Measurements from ENCODE around the gene PYGL. TPM values are rescaled to one million over a fixed set of nuclear protein-coding genes. Genes with fewer than 3 reads are reported as not detected.

Gene PYGL
- total and polyA plus RNA-seq, 2 donors (not counting 3 experiments of a cell fraction or from before 2014, with no cell fraction given) = 15.1 to 45.7 TPM

GRCh38 chr14:50924236-50924635 lies 20.0 kb downstream of the PYGL start:
- Histone ChIP-seq H4K20me1 (replicated peaks; ENCODE audit: control insufficient read depth, extremely low read depth, insufficient read depth, low read length) (no peaks in the 10 kb centered on the region), H3K9me3 (replicated peaks; ENCODE audit: control insufficient read depth, insufficient read depth, low read length) (no peaks in the 10 kb centered on the region), H3K9me1 (replicated peaks; ENCODE audit: control insufficient read depth, extremely low read depth, insufficient read depth, low read length) (no peaks in the 10 kb centered on the region), H2AFZ (ENCODE audit: low read depth, low read length) (no peak overlapping the region), H3K36me3 (ENCODE audit: control insufficient read depth in 2 of 2, extremely low read depth in 1 of 2, insufficient read depth in 2 of 2, low read length in 2 of 2) (peaks cover 0 to 2% of the 10 kb centered on the region in 2 experiments), H3K9ac (replicated peaks; ENCODE audit: extremely low read depth, insufficient read depth, low read length) (no peak overlapping the region), H3K79me2 (ENCODE audit: control insufficient read depth, insufficient read depth, low read length) (no peaks in the 10 kb centered on the region), H3K27ac (ENCODE audit: insufficient read depth, low read depth, low read length) (no peak overlapping the region), H3K27me3 (ENCODE audit: control insufficient read depth in 2 of 2, insufficient read depth in 2 of 2, low read length in 2 of 2) (no peaks in the 10 kb centered on the region), H3K4me1 (ENCODE audit: control insufficient read depth, extremely low read depth, insufficient read depth, low read length) (no peaks in the 10 kb centered on the region), H3K4me2 (ENCODE audit: insufficient read depth, low read length) (no peak overlapping the region), H3K4me3 (replicated peaks in 1 of 3; ENCODE audit: insufficient read depth in 1 of 3, low read depth in 1 of 3, low read length in 3 of 3) (no peak overlapping the region)
- no peak for TF ChIP-seq CTCF (IDR thresholded peaks at IDR 0.05; ENCODE audit: extremely low read depth in 1 of 2, insufficient read depth in 1 of 2, low read depth in 1 of 2, low read length in 2 of 2)
- TF ChIP-seq EZH2 (IDR thresholded peaks at IDR 0.05; ENCODE audit: borderline replicate concordance, low read depth, low read length, severe bottlenecking) = no peak
- TF ChIP-seq GATA2 (IDR thresholded peaks at IDR 0.05; ENCODE audit: insufficient read depth, insufficient read length, low read depth, low read length) = no peak
- intact Hi-C loops (cut with micrococcal nuclease) = no loop called here
- FAIRE-seq (no peak), DNase-seq (ENCODE audit: low read depth, low spot score) (no peak)
- dilution Hi-C loops (cut with MboI; ENCODE audit: extremely low pct_ligation_motif_present, low sequenced_read_pairs) = no loop called here
- CTCF ChIA-PET = interaction anchor here (1.3 kb wide), 1 partner anchor 20 kb away, joined by 3 read pairs; the partner anchor contains the start of gene PYGL
- POLR2A ChIA-PET = no interaction called here
- BruUV-seq (replicated peaks) = no TSS peak

GRCh38 chr14:50922803-50923202 lies 21.5 kb downstream of the PYGL start:
- no peak for DNase-seq (ENCODE audit: low read depth, low spot score)
- Histone ChIP-seq H3K27ac (ENCODE audit: insufficient read depth, low read depth, low read length) (no peak overlapping the region), H3K9ac (replicated peaks; ENCODE audit: extremely low read depth, insufficient read depth, low read length) (no peak overlapping the region), H3K36me3 (ENCODE audit: control insufficient read depth in 2 of 2, extremely low read depth in 1 of 2, insufficient read depth in 2 of 2, low read length in 2 of 2) (peaks cover 0 to 2% of the 10 kb centered on the region in 2 experiments), H3K4me2 (ENCODE audit: insufficient read depth, low read length) (no peak overlapping the region), H2AFZ (ENCODE audit: low read depth, low read length) (no peak overlapping the region), H4K20me1 (replicated peaks; ENCODE audit: control insufficient read depth, extremely low read depth, insufficient read depth, low read length) (no peaks in the 10 kb centered on the region), H3K4me1 (ENCODE audit: control insufficient read depth, extremely low read depth, insufficient read depth, low read length) (no peaks in the 10 kb centered on the region), H3K27me3 (ENCODE audit: control insufficient read depth in 2 of 2, insufficient read depth in 2 of 2, low read length in 2 of 2) (no peaks in the 10 kb centered on the region), H3K79me2 (ENCODE audit: control insufficient read depth, insufficient read depth, low read length) (no peaks in the 10 kb centered on the region), H3K4me3 (replicated peaks in 1 of 3; ENCODE audit: insufficient read depth in 1 of 3, low read depth in 1 of 3, low read length in 3 of 3) (no peak overlapping the region), H3K9me1 (replicated peaks; ENCODE audit: control insufficient read depth, extremely low read depth, insufficient read depth, low read length) (no peaks in the 10 kb centered on the region), H3K9me3 (replicated peaks; ENCODE audit: control insufficient read depth, insufficient read depth, low read length) (no peaks in the 10 kb centered on the region)
- ChIA-PET POLR2A (no interaction called here), CTCF (no interaction called here)
- no TSS peak for BruUV-seq (replicated peaks)
- TF ChIP-seq JUN (IDR thresholded peaks at IDR 0.05; ENCODE audit: borderline replicate concordance, insufficient read depth, insufficient read length, low read depth) (no peak), CTCF (IDR thresholded peaks at IDR 0.05; ENCODE audit: extremely low read depth in 1 of 2, insufficient read depth in 1 of 2, low read depth in 1 of 2, low read length in 2 of 2) (no peak), POLR2A (IDR thresholded peaks at IDR 0.05; ENCODE audit: low read depth, low read length) (no peak), POLR2AphosphoS5 (IDR thresholded peaks at IDR 0.05; ENCODE audit: insufficient read depth, low read depth, low read length) (no peak), MAX (IDR thresholded peaks at IDR 0.05; ENCODE audit: insufficient read depth, insufficient read length) (no peak), FOS (IDR thresholded peaks at IDR 0.05; ENCODE audit: borderline replicate concordance, insufficient read depth, low read length) (no peak)
- dilution Hi-C loops (cut with MboI; ENCODE audit: extremely low pct_ligation_motif_present, low sequenced_read_pairs) = no loop called here
- FAIRE-seq = no peak
- intact Hi-C loops (cut with micrococcal nuclease) = no loop called here
